Rectal smooth muscle tissue (tissue), 1 donor: ENCODE measurements around the gene TTC7B.

Experiments used
- H3K27ac ChIP-seq: one replicate; pipeline ENCODE4 v1.7.0; 2013; ENCODE audit warnings: low read depth, low read length, inconsistent platforms
- H3K27me3 ChIP-seq: one replicate; pipeline ENCODE4 v1.7.0; 2013; ENCODE audit warnings: low read length; ENCODE audit not compliant: control insufficient read depth, insufficient read depth
- H3K36me3 ChIP-seq: one replicate; pipeline ENCODE4 v1.7.0; 2013; ENCODE audit warnings: low read length; ENCODE audit not compliant: control insufficient read depth, insufficient read depth
- H3K4me1 ChIP-seq: one replicate; pipeline ENCODE4 v1.7.0; 2013; ENCODE audit warnings: low read length; ENCODE audit not compliant: control insufficient read depth, insufficient read depth
- H3K4me3 ChIP-seq: one replicate; pipeline ENCODE4 v1.7.0; 2013; ENCODE audit warnings: low read length
- H3K9ac ChIP-seq: one replicate; pipeline ENCODE4 v1.7.0; 2013; ENCODE audit warnings: low read length

TTC7B gene

DNA sequence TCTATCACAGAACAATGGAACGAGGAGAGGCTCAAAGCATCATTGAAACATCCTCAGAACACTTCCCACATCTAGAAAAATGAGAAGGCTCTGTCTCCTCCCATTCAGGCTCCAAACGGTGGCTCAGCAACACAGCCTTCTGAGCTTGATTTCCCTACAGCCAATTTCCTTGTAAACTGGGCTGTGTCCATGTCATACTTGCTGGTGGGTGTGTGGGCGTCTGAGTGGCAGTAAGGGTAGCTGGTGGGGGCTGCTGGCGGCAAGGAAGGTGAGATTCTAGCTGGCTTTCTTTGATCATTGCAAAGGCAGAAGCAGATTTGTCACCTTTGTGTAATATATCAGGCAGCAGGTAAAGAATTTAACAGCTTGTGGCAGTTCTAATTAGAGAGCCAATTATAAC, 255.7 kb downstream of the TTC7B start:
- H3K36me3 ChIP-seq = no peaks in the 10 kb centered on the region
- H3K27ac ChIP-seq = no peak overlapping the region
- no peaks in the 10 kb centered on the region for H3K27me3 ChIP-seq
- H3K4me3 ChIP-seq = no peak overlapping the region
- peaks cover 12% of the 10 kb centered on the region for H3K4me1 ChIP-seq
- no peak overlapping the region for H3K9ac ChIP-seq

DNA sequence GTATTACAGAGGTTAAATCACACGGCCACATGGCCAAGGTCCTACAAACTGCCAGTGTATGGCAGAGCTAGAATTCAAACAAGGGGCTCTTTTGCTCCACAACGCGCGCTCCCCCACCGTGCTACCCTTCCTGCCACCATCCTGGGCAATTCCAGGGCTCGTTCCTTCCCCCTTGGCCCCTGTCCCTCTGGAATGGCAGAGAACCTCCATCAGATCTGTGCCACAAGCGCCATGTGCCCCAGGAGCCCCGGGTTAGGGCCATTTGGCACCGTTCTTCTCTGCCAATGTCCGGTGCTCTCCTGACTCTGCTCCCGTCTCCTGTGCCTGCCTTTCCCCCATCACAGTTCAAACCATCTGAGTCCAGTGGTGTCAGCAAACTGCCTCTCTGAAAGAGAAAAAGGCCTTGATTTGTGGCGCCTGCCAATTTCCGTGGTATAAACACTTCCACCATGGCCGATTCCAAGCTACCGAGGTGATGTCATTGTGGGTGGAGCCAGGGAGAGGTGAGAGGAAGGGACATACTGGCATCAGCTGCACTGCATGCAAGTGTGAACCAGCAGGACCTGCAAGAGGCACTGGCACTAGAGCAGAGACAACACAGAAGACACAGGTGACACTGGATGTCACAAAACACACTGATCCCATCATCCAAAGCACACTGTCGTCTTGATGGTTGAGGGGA, 256.3 kb downstream of the TTC7B start:
- Histone ChIP-seq H3K4me1 (peaks cover 18% of the 10 kb centered on the region), H3K9ac (no peak overlapping the region), H3K27ac (no peak overlapping the region), H3K4me3 (no peak overlapping the region), H3K27me3 (no peaks in the 10 kb centered on the region), H3K36me3 (no peaks in the 10 kb centered on the region)

DNA sequence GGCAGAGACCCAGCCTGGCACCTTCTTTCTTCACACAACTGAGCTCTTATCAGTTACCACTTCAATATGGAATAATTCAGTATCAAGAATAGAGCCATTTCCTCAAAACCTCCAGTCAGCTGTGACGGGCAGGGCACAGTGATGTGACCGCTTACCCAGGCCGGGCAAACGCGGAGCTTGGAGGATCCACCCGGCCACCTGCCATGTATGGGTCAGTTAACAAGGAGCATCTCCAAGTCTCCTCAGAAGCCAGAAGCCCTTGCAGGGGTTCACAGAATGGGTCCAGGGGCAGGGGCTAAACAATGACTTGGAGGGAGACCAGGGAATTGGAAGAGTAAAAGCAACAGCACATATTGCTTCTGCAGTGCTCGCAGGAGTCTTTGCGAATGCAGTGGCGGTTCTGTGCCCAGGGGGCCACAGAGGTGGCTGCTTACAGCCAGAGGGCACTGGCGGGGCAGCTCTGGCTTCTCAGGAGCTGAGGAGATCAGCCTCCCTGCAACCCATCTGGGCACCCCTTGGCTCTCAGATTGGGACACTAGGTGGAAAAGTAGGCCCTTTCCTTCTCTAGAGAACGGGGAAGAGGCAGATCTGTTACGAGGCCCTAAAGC, 257.1 kb downstream of the TTC7B start:
- Histone ChIP-seq H3K4me1 (peaks cover 25% of the 10 kb centered on the region), H3K36me3 (no peaks in the 10 kb centered on the region)

GRCh38 chr14:90558041-90558982, 257.9 kb downstream of the TTC7B start:
- no peaks in the 10 kb centered on the region for H3K27me3 ChIP-seq
- H3K4me3 ChIP-seq = no peak overlapping the region
- no peaks in the 10 kb centered on the region for H3K36me3 ChIP-seq
- no peak overlapping the region for H3K9ac ChIP-seq
- H3K27ac ChIP-seq = no peak overlapping the region
- H3K4me1 ChIP-seq = peaks cover 33% of the 10 kb centered on the region

More for the DNA sequence above, 257.1 kb downstream of the TTC7B start:
- no peak overlapping the region for H3K9ac ChIP-seq
- H3K27ac ChIP-seq = no peak overlapping the region
- no peak overlapping the region for H3K4me3 ChIP-seq
- no peaks in the 10 kb centered on the region for H3K27me3 ChIP-seq

DNA sequence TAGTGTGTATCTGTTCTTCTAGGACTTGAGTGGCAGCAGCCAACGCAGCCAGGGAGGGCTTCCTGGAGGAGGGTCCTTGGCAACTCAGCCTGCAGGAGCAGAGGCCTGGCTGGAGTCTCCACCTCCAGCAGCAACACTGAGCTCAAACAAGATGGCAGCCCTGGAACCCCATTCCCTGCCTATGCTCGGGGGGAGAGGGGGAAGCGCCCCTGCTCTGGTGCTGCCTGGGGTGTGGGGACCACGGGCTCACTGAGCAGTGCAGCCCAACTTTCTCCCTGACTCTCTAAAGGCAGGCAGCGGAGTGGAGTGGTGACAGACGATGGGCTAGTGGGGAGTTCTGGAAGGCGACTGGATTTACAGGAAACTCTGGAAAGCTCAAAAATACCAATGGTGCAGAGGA, 258.7 kb downstream of the TTC7B start:
- H3K27ac ChIP-seq = no peak overlapping the region
- H3K27me3 ChIP-seq = no peaks in the 10 kb centered on the region
- H3K4me3 ChIP-seq = no peak overlapping the region
- H3K9ac ChIP-seq = no peak overlapping the region
- H3K36me3 ChIP-seq = no peaks in the 10 kb centered on the region
- peaks cover 38% of the 10 kb centered on the region for H3K4me1 ChIP-seq

DNA sequence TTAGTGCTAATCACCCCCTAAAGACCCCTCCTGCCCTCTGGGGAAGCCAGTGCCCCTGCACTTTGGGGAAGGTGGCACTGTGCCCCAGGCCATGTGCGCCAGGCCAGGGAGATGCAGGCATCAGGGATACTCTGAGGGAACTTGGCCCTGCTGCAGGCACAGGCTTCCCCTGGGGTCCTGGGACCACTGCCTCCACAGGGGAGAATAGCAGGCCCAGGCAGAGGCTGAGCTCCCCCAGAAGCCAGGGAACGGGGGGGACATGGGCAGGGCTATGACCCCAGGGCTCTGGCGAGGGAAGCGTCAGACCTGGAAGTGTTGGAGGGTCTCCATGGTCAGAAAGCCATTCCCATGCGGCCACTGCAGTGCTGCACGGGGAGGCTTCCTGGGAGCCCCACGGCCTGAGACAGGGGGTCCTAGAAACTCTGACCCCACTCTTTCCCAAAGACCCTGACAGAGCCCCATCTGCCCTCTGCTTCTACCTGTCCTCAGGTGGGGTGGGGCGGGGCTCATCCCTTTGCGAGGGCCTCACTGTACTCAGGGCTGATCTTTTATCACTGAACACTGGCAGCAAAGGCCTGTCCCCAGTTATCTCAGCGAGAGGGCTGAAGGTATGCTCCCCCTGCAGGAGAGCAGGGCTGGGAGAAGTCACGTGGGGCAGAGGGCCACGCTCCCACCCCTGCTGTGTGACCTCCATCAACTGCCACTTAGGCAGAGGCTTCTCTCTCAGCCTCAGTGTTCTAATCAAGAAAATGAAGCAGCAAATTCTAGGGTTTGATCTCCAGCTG, 259.4 kb downstream of the TTC7B start:
- no peaks in the 10 kb centered on the region for H3K36me3 ChIP-seq
- H3K27ac ChIP-seq = peak overlapping the region; percentile 89
- H3K9ac ChIP-seq = no peak overlapping the region
- H3K27me3 ChIP-seq = no peaks in the 10 kb centered on the region
- no peak overlapping the region for H3K4me3 ChIP-seq
- peaks cover 45% of the 10 kb centered on the region for H3K4me1 ChIP-seq

DNA sequence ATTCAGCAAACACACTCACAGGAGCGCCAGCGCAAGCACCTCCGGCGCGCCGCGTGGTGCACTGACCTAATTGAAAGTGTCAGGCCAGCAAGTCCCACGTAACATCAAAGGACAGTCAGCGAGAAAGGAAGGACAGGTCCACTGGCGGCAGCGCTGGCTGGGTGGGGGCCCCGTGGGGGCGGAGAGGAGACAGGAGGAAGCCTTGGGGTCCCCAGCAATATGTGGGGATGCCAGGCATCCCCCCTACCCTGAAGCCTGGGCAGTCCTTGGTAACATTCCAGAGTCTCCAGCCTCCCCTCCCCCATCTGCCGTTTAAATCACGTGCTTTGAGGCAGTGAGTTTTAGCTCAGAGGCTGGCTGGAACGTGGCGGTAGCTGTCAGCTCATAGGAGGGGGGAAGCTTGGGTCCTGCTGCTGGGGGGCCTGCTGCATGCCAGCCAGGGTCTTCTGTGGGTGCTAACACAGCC, 260.2 kb downstream of the TTC7B start:
- H3K27ac ChIP-seq = peak overlapping the region; percentile 89
- H3K4me1 ChIP-seq = peaks cover 52% of the 10 kb centered on the region
- H3K36me3 ChIP-seq = no peaks in the 10 kb centered on the region
- no peak overlapping the region for H3K9ac ChIP-seq
- peak overlapping the region; percentile 45 for H3K4me3 ChIP-seq
- no peaks in the 10 kb centered on the region for H3K27me3 ChIP-seq

- H3K36me3 ChIP-seq = no peaks in the 10 kb centered on the region
- no peaks in the 10 kb centered on the region for H3K27me3 ChIP-seq
- H3K4me3 ChIP-seq = peak overlapping the region; percentile 45
- H3K9ac ChIP-seq = no peak overlapping the region
- peak overlapping the region; percentile 89 for H3K27ac ChIP-seq
- H3K4me1 ChIP-seq = peaks cover 59% of the 10 kb centered on the region
Measured at GRCh38 chr14:90555126-90556011, 260.9 kb downstream of the TTC7B start.

DNA sequence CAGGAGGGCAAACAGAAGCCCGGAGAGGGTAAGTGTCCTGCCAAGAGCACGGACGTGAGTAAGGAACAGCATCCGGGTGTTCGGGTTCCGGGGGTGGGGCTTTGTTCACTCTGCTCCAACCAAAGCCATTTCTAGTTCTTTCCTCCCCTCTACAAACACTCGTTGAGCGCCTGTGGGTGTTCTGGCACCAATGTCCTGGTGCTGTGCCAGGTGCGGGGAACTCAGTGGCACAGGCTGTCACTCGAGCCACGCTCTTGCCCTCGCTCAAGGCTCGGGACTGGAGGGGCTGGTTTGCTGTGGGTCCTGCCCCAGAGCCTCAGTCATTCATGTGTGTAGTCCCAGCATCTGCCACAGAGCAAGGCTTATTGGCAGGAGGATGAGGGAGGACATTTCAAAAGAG, 261.9 kb downstream of the TTC7B start:
- Histone ChIP-seq H3K36me3 (no peaks in the 10 kb centered on the region), H3K4me1 (peaks cover 64% of the 10 kb centered on the region), H3K4me3 (no peak overlapping the region), H3K27me3 (no peaks in the 10 kb centered on the region), H3K9ac (no peak overlapping the region), H3K27ac (peak overlapping the region; percentile 89)

GRCh38 chr14:90553921-90554336, 262.3 kb downstream of the TTC7B start:
- H3K4me3 ChIP-seq = no peak overlapping the region
- peak overlapping the region; percentile 89 for H3K27ac ChIP-seq

DNA sequence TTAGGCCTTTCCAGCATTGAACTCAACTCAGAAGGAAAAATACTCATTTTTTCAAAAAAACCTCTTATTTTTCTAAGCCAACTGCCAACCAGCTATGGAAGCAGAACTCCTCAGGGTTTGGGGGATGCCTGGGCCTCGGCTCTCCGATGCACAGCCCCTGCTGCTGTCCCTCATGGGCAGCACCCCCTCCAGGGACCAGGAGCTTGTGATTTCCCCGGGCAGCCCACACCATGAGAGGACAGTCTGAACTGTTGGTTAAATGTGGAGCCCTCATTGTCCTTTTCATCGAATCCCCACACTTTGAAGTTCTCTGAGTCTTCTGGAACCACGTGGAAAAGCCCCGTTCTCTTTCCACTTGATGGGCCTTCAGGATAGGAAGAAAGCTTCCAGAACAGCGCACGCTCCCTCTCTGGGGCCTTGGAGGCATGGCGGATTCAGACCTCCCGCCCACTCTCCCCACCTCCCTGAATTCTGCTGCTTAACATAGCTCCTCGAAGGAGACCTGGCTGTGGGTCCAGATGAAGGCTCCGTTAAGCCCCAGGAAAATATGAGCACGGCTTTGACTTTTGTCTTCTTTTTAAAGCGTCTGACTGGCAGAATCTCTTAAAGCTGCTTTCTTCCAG, 262.8 kb downstream of the TTC7B start:
- H3K9ac ChIP-seq = no peak overlapping the region
- no peaks in the 10 kb centered on the region for H3K27me3 ChIP-seq
- peaks cover 68% of the 10 kb centered on the region for H3K4me1 ChIP-seq
- H3K4me3 ChIP-seq = no peak overlapping the region
- H3K27ac ChIP-seq = peak overlapping the region; percentile 89
- H3K36me3 ChIP-seq = no peaks in the 10 kb centered on the region

More at GRCh38 chr14:90553921-90554336, 262.3 kb downstream of the TTC7B start:
- Histone ChIP-seq H3K4me1 (peaks cover 66% of the 10 kb centered on the region), H3K9ac (no peak overlapping the region), H3K27me3 (no peaks in the 10 kb centered on the region), H3K36me3 (no peaks in the 10 kb centered on the region)
